OCI-LY7 (cell line): Measurements from ENCODE around the gene C6orf136.

ENCODE experiments used
- EZH2phosphoT487 ChIP-seq: fragments of 200-600 bp; sonication (generic); IDR thresholded peaks from 2 replicates; pipeline ENCODE4 v1.6.1; 2018; ENCODE audit warnings: low read depth, borderline replicate concordance, mild to moderate bottlenecking, mixed run types, antibody characterized with exemption, low read length, moderate library complexity, mixed read lengths
- TF ChIP-seq, protein P1 (sequence below): fragments of 200-600 bp; sonication (generic); conservative IDR thresholded peaks from 2 replicates; pipeline ENCODE4 v1.5.1; 2014; ENCODE audit warnings: mild to moderate bottlenecking, antibody characterized with exemption, low read length, moderate library complexity, mixed read lengths

DNA sequence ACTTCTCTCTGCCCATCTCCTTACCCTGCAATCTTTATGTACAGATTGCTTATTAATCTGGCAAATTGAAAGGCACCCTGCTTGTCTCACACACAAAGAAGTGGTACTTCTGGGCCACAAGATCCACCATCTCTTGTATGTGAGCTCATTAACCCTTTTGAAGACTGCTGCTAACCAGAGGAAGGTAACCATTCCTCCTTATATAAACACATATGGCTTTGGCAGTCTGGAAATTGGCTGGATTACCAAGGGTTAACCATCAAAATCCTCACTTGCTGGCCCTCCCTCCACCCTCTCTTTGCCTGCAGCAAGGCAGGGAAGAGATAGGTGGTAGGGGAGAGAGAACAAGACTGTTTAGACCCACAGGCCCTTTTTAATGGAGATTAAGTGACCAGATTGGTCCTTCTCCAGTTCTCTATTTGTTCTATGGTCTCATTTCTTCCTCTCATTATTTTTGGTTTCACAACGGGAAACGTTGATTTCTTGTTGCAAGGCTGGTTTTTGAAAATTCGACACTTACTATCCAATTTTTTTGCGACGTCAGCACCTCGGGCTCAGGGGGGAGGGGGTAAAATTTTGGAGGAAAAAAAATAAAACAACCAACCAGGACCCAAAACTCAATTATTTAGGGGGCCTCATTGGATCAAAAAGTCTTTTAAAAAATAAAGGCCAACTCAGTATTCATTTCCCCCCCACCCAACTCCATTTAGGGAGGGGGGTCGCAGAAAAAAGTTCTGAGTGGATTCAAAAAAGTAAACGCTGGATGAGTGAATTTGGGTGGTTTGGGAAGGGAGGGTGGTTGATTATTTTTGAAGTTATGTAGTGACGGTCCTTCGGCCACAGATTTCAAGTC lies 30.7 kb upstream of the C6orf136 start:
- TF ChIP-seq, protein P1, sequence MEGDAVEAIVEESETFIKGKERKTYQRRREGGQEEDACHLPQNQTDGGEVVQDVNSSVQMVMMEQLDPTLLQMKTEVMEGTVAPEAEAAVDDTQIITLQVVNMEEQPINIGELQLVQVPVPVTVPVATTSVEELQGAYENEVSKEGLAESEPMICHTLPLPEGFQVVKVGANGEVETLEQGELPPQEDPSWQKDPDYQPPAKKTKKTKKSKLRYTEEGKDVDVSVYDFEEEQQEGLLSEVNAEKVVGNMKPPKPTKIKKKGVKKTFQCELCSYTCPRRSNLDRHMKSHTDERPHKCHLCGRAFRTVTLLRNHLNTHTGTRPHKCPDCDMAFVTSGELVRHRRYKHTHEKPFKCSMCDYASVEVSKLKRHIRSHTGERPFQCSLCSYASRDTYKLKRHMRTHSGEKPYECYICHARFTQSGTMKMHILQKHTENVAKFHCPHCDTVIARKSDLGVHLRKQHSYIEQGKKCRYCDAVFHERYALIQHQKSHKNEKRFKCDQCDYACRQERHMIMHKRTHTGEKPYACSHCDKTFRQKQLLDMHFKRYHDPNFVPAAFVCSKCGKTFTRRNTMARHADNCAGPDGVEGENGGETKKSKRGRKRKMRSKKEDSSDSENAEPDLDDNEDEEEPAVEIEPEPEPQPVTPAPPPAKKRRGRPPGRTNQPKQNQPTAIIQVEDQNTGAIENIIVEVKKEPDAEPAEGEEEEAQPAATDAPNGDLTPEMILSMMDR: no peak
- no peak for TF ChIP-seq EZH2phosphoT487
